Esophagus squamous epithelium (tissue), 4 donors: Measurements from ENCODE around the gene CPLX3.

Experiments used
- POLR2A ChIP-seq, 4 donors: fragments of 450-650 bp; IDR thresholded peaks; one replicate each; pipeline ENCODE4 v1.6.1; 2017; ENCODE audit warnings: antibody characterized with exemption in 4 of 4, mild to moderate bottlenecking in 4 of 4, moderate library complexity in 3 of 4
- TF ChIP-seq, protein P1 (sequence below), 6 experiments: fragments of 450-650 bp in 4 of 6; fragments of 200-600 bp in 2 of 6; sonication (generic) in 2 of 6; IDR thresholded peaks; one replicate each; pipeline ENCODE4 v1.5.1; 2016 to 2019; ENCODE audit warnings: antibody characterized with exemption in 6 of 6, mild to moderate bottlenecking in 4 of 6, moderate library complexity in 4 of 6

- TF ChIP-seq, protein P1, sequence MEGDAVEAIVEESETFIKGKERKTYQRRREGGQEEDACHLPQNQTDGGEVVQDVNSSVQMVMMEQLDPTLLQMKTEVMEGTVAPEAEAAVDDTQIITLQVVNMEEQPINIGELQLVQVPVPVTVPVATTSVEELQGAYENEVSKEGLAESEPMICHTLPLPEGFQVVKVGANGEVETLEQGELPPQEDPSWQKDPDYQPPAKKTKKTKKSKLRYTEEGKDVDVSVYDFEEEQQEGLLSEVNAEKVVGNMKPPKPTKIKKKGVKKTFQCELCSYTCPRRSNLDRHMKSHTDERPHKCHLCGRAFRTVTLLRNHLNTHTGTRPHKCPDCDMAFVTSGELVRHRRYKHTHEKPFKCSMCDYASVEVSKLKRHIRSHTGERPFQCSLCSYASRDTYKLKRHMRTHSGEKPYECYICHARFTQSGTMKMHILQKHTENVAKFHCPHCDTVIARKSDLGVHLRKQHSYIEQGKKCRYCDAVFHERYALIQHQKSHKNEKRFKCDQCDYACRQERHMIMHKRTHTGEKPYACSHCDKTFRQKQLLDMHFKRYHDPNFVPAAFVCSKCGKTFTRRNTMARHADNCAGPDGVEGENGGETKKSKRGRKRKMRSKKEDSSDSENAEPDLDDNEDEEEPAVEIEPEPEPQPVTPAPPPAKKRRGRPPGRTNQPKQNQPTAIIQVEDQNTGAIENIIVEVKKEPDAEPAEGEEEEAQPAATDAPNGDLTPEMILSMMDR (IDR thresholded peaks at IDR 0.05): no peak
- TF ChIP-seq POLR2A (IDR thresholded peaks at IDR 0.05): no peak
These were observed 30.3 kb upstream of the CPLX3 start for GRCh38 chr15:74795966-74796625.
